ENCODE measurements around the gene DCAF4L1. TPM values are rescaled to one million over a fixed set of nuclear protein-coding genes. Genes with fewer than 3 reads are reported as not detected.

Gene DCAF4L1
- total and polyA plus RNA-seq, 2 of the 4 experiments (the other 2 are of a cell fraction) = 0.07 to 0.18 TPM

DNA sequence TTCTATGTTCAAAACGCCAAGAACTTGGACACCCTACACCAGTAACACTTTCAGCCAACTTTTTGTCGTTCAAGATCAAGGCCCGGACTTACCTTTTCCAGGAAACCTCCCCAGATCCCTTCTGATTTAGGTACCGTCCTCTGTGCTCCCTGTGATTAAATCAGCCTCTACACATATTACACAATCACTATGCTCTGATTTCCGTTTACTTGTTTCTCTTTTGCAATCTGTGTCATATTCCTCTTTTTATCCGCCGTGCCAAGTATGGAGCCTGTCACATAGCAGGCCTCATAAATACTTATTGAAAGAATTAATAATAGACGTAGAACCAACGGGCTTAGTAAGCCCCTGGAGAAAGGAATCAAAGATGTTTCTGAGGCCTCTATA lies 47.0 kb upstream of the DCAF4L1 start:
- H2AK9ac ChIP-seq (replicated peaks; ENCODE audit: low read depth, low read length, poor library complexity) = no peak overlapping the region
- ChIA-PET CTCF (no interaction called here), POLR2A (ENCODE audit: unreplicated experiment) (interaction anchor here (0.6 kb wide), 1 partner anchor 233 kb away, joined by 3 read pairs; no protein-coding TSS in a partner anchor)
- no peak overlapping the region for H4K91ac ChIP-seq (ENCODE audit: insufficient read depth, low read depth, low read length)
- no peak overlapping the region for H3K27ac ChIP-seq (ENCODE audit: insufficient read depth, low read length)
- 0 out of 2 replicates have a peak overlapping the region, but pooled peaks have one; percentile 13 for H4K5ac ChIP-seq (ENCODE audit: low read depth, low read length)
- H2AK5ac ChIP-seq (ENCODE audit: low read depth, low read length) = no peak overlapping the region
- dilution Hi-C loops (cut with HindIII; ENCODE audit: low sequenced_read_pairs, unreplicated experiment) (no loop called here), in situ Hi-C loops (cut with MboI; ENCODE audit: low sequenced_read_pairs) (no loop called here), intact Hi-C loops (cut with micrococcal nuclease) (no loop called here)
- no peak overlapping the region for H3K9ac ChIP-seq (ENCODE audit: low read depth, low read length)
- 0 out of 2 replicates have a peak, but pooled peaks cover 2% of the 10 kb centered on the region for H3K36me3 ChIP-seq (ENCODE audit: control insufficient read depth, insufficient read depth, low read length)
- no peak overlapping the region for H2BK20ac ChIP-seq (ENCODE audit: low read depth, low read length)
- peak overlapping the region; percentile 76; the same call in 1 of the 2 replicates for H3K4me2 ChIP-seq (ENCODE audit: low read depth, low read length)
- no peak overlapping the region for H3K56ac ChIP-seq (ENCODE audit: extremely low read depth, insufficient read depth, low read length)
- H3K14ac ChIP-seq (replicated peaks; ENCODE audit: low read depth, low read length) = no peak overlapping the region
- 74% methylated on average over 3 of the region's 9 CpGs; no CpG with 5 or more reads in 1 of the 2 experiments for WGBS, 2 experiments (ENCODE audit: extremely low coverage in 2 of 2, insufficient read length in 1 of 2)
- H3K9me3 ChIP-seq (ENCODE audit: control insufficient read depth, insufficient read depth, low read length) = no peaks in the 10 kb centered on the region
- TF ChIP-seq MAZ (IDR thresholded peaks at IDR 0.05; ENCODE audit: borderline replicate concordance, low read depth, low read length) (no peak), CHD1 (IDR thresholded peaks at IDR 0.05; ENCODE audit: low read depth, low read length) (no peak), BHLHE40 (IDR thresholded peaks at IDR 0.05; ENCODE audit: low read depth, low read length) (no peak), SMC3 (IDR thresholded peaks at IDR 0.05; ENCODE audit: low read depth, low read length) (no peak), CEBPB (IDR thresholded peaks at IDR 0.05; ENCODE audit: low read depth, low read length) (peak; percentile 79), RAD21 (IDR thresholded peaks at IDR 0.05; ENCODE audit: low read length) (no peak)
- no peak overlapping the region for H2BK120ac ChIP-seq (ENCODE audit: low read depth, low read length)
- DNase-seq (no peak), ATAC-seq (ENCODE audit: low read depth) (no peak)
- peaks cover 3 to 21% of the 10 kb centered on the region in 2 experiments; a peak in 3 of 4 replicates for H3K79me1 ChIP-seq (ENCODE audit: low read depth in 1 of 2, low read length in 2 of 2)
- H3K9me1 ChIP-seq (ENCODE audit: insufficient read depth, low read length) = peaks cover 5% of the 10 kb centered on the region; the same call in 1 of the 2 replicates
- H2BK15ac ChIP-seq (ENCODE audit: low read depth, low read length) = no peak overlapping the region
- peaks cover 8% of the 10 kb centered on the region; the same call in 1 of the 2 replicates for H4K20me1 ChIP-seq (ENCODE audit: insufficient read depth, low read length)
- H4K8ac ChIP-seq (ENCODE audit: low read depth in 2 of 2, low read length in 2 of 2) = peak overlapping the region; percentile 28 to 86; a peak in 3 of 4 replicates
- BruUV-seq (replicated peaks) = no TSS peak
- peak overlapping the region; percentile 98 for H2AFZ ChIP-seq (replicated peaks; ENCODE audit: low read length, poor library complexity)
- H3K23ac ChIP-seq (ENCODE audit: low read depth, low read length) = no peak overlapping the region
- H3K27me3 ChIP-seq (ENCODE audit: control insufficient read depth, insufficient read depth, low read length) = peaks cover 3% of the 10 kb centered on the region
- H3K18ac ChIP-seq (ENCODE audit: low read depth, low read length) = no peak overlapping the region
- H3K4ac ChIP-seq (ENCODE audit: low read depth, low read length) = no peak overlapping the region
- peak overlapping the region; percentile 83; the same call in 1 of the 2 replicates for H3K4me3 ChIP-seq (ENCODE audit: insufficient read depth, low read depth, low read length)
- peaks cover 6% of the 10 kb centered on the region for H3K4me1 ChIP-seq (ENCODE audit: control insufficient read depth, insufficient read depth, low read length)
- H2BK5ac ChIP-seq (ENCODE audit: low read depth, low read length, poor library complexity, severe bottlenecking) = no peak overlapping the region

All from IMR-90 (cell line).